Activated T-helper 2 cell treated with anti-CD3 and anti-CD28 coated beads, Interferon-gamma antibody, Interleukin-2, Interleukin-4, amounts not matched to agents 10 μg/mL and 5 μg/mL and 100 μg/mL, durations not matched to agents 14 hours and 24 hours and 36 hours (primary cell): ENCODE results near the gene TAF1D. TPM values are rescaled to one million over a fixed set of nuclear protein-coding genes. Genes with fewer than 3 reads are reported as not detected.
A peak's percentile ranks its signal among the peaks of the same experiment; 100 is the strongest.

Experiments used
- DNase-seq: peaks from one replicate; pipeline ENCODE4 v3.0.0; 2021; ENCODE audit warnings: low spot score
- H3K27ac Mint-ChIP-seq: one replicate; pipeline ENCODE4 v1.8.0; 2021; ENCODE audit warnings: mixed read lengths
- H3K27me3 Mint-ChIP-seq: one replicate; pipeline ENCODE4 v1.8.0; 2021; ENCODE audit warnings: low read depth, mixed read lengths
- H3K36me3 Mint-ChIP-seq: one replicate; pipeline ENCODE4 v1.8.0; 2021; ENCODE audit warnings: low read depth, mixed read lengths
- H3K4me1 Mint-ChIP-seq: one replicate; pipeline ENCODE4 v1.8.0; 2021; ENCODE audit warnings: low read depth, mixed read lengths
- H3K4me3 Mint-ChIP-seq: one replicate; pipeline ENCODE4 v1.8.0; 2021; ENCODE audit warnings: low read depth, mild to moderate bottlenecking, moderate library complexity, mixed read lengths
- H3K9me3 Mint-ChIP-seq: one replicate; pipeline ENCODE4 v1.8.0; 2021; ENCODE audit warnings: mixed read lengths
- intact Hi-C: fragments of 100-400 bp; cut with micrococcal nuclease; formaldehyde crosslinking; loops from one replicate; pipeline ENCODE4 v1.15.1; 2023
- total RNA-seq: library from RNA; stranded (reverse); gene quantifications from 2 replicates; pipeline ENCODE4 v1.2.3, GENCODE V29; 2022

The TAF1D gene
- total RNA-seq, 1 donor from 2014 or later: 344 TPM

DNA sequence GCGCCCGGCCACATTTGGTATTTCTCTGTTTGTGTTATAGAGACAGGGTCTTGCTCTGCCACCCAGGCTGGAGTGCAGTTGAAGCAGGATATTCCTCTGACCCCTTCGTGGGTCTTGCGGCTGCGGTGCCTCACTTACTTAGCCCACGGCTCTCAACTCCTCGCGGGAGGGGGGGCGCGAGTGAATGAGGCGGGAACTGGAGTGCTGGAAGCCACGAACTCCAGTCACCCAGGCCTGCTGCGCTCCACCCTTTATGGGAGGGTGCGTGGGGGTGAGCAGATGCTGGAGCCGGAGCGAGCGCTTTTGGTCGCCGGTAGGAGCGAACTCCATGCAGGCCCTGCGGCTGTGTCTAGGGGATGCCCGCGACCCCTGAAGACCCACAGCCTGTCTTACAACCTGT, 2.0 kb upstream of the TAF1D start:
- intact Hi-C loops: loop anchor here (5.0 kb wide), 3 partner anchors 404 to 1324 kb away; partner anchors contain the start of genes FUT4 and SRSF8
- H3K4me1 Mint-ChIP-seq: peaks cover 24% of the 10 kb centered on the region
- H3K36me3 Mint-ChIP-seq: peaks cover 42% of the 10 kb centered on the region
- peak overlapping the region; percentile 99 for H3K4me3 Mint-ChIP-seq
- no peaks in the 10 kb centered on the region for H3K9me3 Mint-ChIP-seq
- H3K27me3 Mint-ChIP-seq: no peaks in the 10 kb centered on the region
- no peak for DNase-seq
- peak overlapping the region; percentile 52 for H3K27ac Mint-ChIP-seq

- peak overlapping the region; percentile 99 for H3K4me3 Mint-ChIP-seq
- no peaks in the 10 kb centered on the region for H3K9me3 Mint-ChIP-seq
- intact Hi-C loops: loop anchor here (1.0 to 5.0 kb wide), 9 partner anchors 42 to 1325 kb away; partner anchors contain the start of genes ANKRD49, CEP295, FUT4 and MED17
- H3K36me3 Mint-ChIP-seq: peaks cover 56% of the 10 kb centered on the region
- no peak for DNase-seq
- H3K27me3 Mint-ChIP-seq: no peaks in the 10 kb centered on the region
- peaks cover 39% of the 10 kb centered on the region for H3K4me1 Mint-ChIP-seq
- peak overlapping the region; percentile 99 for H3K27ac Mint-ChIP-seq
Measured at GRCh38 chr11:93741882-93742226, 559 bp upstream of the TAF1D start.

DNA sequence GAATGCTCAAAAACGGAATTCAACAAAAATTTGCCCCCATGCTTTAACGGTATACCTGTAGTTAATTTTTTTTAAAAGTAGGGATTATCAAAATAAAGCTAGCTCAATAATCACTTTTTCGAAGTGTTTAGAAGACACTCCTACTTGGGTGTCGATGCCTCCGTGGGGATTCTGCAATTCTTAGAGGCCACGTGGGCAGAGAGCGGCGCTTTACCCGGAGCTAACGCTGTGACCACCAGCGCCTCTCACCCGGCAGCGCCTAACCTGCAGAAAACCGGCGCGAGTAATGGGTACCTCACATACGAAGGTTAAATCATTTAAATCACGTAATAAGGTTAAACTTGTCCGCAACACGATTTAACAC, 583 bp downstream of the TAF1D start:
- Mint-ChIP-seq H3K27ac (peak overlapping the region; percentile 99), H3K4me1 (peaks cover 50% of the 10 kb centered on the region), H3K9me3 (no peaks in the 10 kb centered on the region), H3K4me3 (peak overlapping the region; percentile 99), H3K27me3 (no peaks in the 10 kb centered on the region), H3K36me3 (peaks cover 67% of the 10 kb centered on the region)
- DNase-seq: peak; percentile 42
- intact Hi-C loops: loop anchor here (1.0 to 5.0 kb wide), 9 partner anchors 44 to 1327 kb away; partner anchors contain the start of genes ANKRD49, CEP295, FUT4 and MED17

GRCh38 chr11:93740031-93740729, 1.1 kb downstream of the TAF1D start:
- H3K9me3 Mint-ChIP-seq: no peaks in the 10 kb centered on the region
- no peaks in the 10 kb centered on the region for H3K27me3 Mint-ChIP-seq
- intact Hi-C loops: loop anchor here (2.0 to 5.0 kb wide), 5 partner anchors 389 to 1327 kb away; partner anchors contain the start of genes ANKRD49, FUT4, MRE11 and PANX1
- peak overlapping the region; percentile 99 for H3K27ac Mint-ChIP-seq
- peaks cover 52% of the 10 kb centered on the region for H3K4me1 Mint-ChIP-seq
- peak overlapping the region; percentile 99 for H3K4me3 Mint-ChIP-seq
- H3K36me3 Mint-ChIP-seq: peaks cover 71% of the 10 kb centered on the region
- DNase-seq: peak; percentile 27

GRCh38 chr11:93738647-93739081, 2.6 kb downstream of the TAF1D start:
- Mint-ChIP-seq H3K4me3 (peak overlapping the region; percentile 99), H3K27ac (peak overlapping the region; percentile 99), H3K36me3 (peaks cover 83% of the 10 kb centered on the region), H3K9me3 (no peaks in the 10 kb centered on the region), H3K4me1 (peaks cover 59% of the 10 kb centered on the region), H3K27me3 (no peaks in the 10 kb centered on the region)
- no peak for DNase-seq
- intact Hi-C loops: loop anchor here (1.0 kb wide), 2 partner anchors 10 to 49 kb away; no protein-coding TSS in a partner anchor

DNA sequence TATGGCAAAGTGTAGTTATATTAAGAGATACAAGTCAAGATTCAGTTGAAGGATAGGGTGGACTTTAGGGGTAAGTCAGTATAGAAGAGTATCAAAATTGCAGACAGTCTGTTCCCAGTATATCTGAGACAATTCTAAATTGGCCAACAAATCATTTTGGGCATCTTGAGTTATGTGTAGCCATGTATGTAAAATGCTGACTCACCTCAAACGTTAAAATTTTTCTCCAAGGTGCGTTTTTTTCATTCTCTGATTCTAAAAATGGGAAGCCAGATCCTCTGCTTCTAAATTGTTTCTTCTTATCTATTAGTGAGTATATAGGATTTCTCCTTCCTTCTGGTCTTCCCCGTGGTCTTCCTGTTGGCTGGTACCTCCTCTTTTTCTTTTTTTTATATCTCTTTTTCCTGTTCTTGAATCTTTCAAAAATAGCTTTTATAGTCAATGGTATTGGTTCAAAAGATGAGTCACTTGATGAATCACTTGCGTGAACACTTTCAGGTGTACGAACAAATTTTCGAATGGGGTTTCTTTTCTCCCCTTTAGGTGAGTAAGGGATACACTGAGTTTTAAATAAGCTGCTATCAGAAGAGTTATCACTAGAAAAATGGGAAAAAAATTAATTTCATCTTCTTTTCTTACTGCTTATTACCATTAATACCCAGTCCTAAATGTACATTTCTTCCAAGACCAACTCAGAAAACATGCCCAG, 3.2 kb downstream of the TAF1D start:
- Mint-ChIP-seq H3K4me1 (peaks cover 61% of the 10 kb centered on the region), H3K27me3 (no peaks in the 10 kb centered on the region), H3K36me3 (peaks cover 85% of the 10 kb centered on the region), H3K27ac (peak overlapping the region; percentile 99), H3K9me3 (no peaks in the 10 kb centered on the region), H3K4me3 (peak overlapping the region; percentile 99)
- intact Hi-C loops: loop anchor here (1.0 kb wide), 2 partner anchors 10 to 49 kb away; no protein-coding TSS in a partner anchor
- DNase-seq: no peak

DNA sequence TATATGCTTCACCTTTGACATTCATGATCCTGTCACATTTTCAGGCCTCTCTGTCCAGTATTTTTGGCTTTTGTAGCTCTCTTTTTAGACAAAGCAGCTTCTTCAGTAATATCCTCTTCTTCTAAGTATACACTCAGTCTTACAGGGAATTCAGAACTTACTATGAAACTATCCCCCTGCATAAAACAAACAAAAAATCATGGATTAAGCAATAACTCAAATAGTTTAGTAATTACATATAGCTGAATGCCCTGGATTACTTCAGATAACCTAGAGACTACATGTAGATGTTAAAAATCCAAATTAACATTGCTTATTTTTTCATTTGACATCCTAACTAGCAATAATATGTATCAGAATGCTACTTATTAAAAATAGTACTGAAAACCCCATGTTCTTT, 5.2 kb downstream of the TAF1D start:
- Mint-ChIP-seq H3K27me3 (no peaks in the 10 kb centered on the region), H3K4me3 (peak overlapping the region; percentile 51), H3K36me3 (peaks cover 96% of the 10 kb centered on the region), H3K27ac (no peak overlapping the region), H3K9me3 (no peaks in the 10 kb centered on the region), H3K4me1 (peaks cover 65% of the 10 kb centered on the region)
- DNase-seq: no peak
- intact Hi-C loops: no loop called here

DNA sequence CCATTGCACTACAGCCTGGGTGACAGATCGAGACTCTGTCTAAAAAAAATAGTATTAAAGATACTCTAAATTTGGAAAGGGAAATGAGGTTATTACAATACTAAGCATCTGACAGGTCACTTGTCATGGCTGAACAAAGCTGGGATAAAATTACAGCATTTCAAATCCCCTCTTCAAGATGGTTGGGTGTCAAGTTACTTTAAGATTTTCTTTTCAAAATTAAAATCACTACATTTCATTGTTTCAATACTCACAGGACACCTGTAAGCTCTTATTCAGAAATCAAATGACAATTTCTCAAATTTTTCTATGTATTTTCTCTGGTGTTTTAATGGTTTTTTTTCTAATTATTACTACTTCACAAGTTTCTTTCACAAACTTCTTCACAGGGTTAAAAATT, 5.7 kb downstream of the TAF1D start:
- intact Hi-C loops: no loop called here
- no peak overlapping the region for H3K27ac Mint-ChIP-seq
- H3K9me3 Mint-ChIP-seq: no peaks in the 10 kb centered on the region
- peaks cover 64% of the 10 kb centered on the region for H3K4me1 Mint-ChIP-seq
- peak overlapping the region; percentile 47 for H3K4me3 Mint-ChIP-seq
- peaks cover 95% of the 10 kb centered on the region for H3K36me3 Mint-ChIP-seq
- H3K27me3 Mint-ChIP-seq: no peaks in the 10 kb centered on the region
- no peak for DNase-seq

DNA sequence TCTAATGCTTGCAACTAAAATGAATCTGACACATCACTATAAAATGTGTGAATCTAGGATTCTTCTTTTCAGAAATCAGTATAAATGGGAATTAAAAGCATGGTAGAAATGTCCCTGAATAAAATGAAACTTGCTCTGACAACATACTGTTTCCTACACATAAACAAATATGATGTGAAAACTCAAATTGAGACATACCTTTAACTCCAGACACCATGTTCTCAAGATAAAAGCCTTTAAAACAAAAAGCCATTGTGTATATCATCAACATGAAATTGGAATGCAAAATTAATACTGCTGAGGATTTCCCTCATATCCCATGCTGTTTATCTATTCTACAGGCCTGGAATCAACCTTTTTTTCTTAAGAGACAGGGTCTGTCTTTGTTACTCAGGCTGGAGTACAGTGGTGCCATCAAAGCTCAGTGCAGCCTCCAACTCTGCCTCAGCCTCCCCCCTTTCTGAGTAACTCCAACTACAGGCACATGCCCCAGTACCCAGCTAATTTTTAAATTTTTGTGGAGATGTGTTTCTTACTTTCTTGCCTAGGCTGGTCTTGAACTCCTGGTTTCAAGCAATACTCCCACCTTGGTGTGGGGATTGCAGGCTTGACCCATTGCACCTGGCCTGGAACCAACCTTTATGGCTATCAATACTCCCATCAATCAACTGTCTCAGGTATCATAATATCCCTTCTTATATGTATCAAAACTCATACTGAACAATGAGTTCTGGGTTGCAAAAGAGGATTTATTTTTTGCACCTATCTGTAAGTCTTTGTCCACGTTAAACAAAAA, 6.7 kb downstream of the TAF1D start:
- peaks cover 61% of the 10 kb centered on the region for H3K4me1 Mint-ChIP-seq
- intact Hi-C loops: no loop called here

DNA sequence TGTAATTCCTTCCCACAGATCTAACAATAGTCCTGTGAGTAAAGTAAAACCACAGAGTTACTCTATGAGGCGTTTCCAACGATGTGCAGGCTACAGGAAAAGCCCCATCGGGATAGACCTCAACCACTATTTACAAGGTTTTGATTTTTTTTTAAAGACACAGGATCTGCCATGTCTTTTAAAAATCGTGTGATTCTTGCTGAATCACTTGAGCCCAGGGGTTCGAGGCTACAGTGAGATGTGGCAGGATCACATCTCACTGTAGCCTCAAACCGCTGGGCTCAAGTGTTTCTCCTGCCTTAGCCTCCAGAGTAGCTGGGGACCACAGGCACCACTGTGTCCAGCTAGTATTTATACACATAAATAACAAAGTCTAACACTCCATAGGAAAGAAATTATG, 7.8 kb downstream of the TAF1D start:
- Mint-ChIP-seq H3K4me1 (peaks cover 52% of the 10 kb centered on the region), H3K36me3 (peaks cover 95% of the 10 kb centered on the region), H3K27ac (peak overlapping the region; percentile 62), H3K9me3 (no peaks in the 10 kb centered on the region), H3K4me3 (peak overlapping the region; percentile 26), H3K27me3 (no peaks in the 10 kb centered on the region)
- intact Hi-C loops: no loop called here
- DNase-seq: no peak

More for the DNA sequence above, 6.7 kb downstream of the TAF1D start:
- Mint-ChIP-seq H3K36me3 (peaks cover 95% of the 10 kb centered on the region), H3K9me3 (no peaks in the 10 kb centered on the region), H3K27ac (peak overlapping the region; percentile 22), H3K27me3 (no peaks in the 10 kb centered on the region), H3K4me3 (peak overlapping the region; percentile 47)
- DNase-seq: no peak

DNA sequence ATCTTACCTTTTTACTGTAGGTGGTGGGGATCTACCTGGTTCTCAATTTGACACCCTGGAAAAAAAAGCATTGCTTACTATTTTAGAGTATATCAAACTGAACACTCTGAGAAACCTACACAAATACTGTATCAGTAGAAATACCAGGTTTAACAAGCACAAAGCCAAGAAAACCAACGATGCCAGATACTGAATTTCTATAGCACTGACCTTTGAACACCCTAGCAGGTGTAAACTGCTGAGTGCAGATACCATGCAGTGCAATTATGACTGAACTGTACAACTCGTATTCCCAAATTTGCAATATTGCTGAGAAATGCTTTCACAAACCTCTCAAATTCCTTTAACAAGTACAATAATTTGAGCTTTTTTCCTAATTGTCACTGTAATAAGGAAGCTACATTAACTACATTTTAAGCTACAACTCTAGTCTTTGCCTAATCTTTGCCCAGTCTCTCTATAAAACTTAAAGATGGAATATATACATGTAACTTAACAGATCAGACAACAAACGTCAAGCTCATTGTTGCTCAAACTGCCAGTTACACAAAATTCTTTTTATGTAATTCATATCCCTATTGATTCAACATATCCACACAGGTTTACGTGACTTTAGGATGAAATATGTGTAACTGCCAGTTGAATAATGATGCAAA, 8.9 kb downstream of the TAF1D start:
- peaks cover 95% of the 10 kb centered on the region for H3K36me3 Mint-ChIP-seq
- peak overlapping the region; percentile 49 for H3K27ac Mint-ChIP-seq
- intact Hi-C loops: no loop called here
- H3K4me3 Mint-ChIP-seq: no peak overlapping the region
- H3K9me3 Mint-ChIP-seq: no peaks in the 10 kb centered on the region
- DNase-seq: no peak
- H3K4me1 Mint-ChIP-seq: peaks cover 41% of the 10 kb centered on the region
- H3K27me3 Mint-ChIP-seq: no peaks in the 10 kb centered on the region
